Heart left ventricle (tissue), 13 donors: ENCODE results near the gene GRID2IP.

Experiments used
- POLR2A ChIP-seq, 2 donors: fragments of 450-650 bp; IDR thresholded peaks; one replicate each; pipeline ENCODE4 v1.6.1; 2017; ENCODE audit warnings: antibody characterized with exemption in 2 of 2, mild to moderate bottlenecking in 2 of 2, moderate library complexity in 2 of 2
- TF ChIP-seq, protein P1 (sequence below), 12 donors: fragments of 200-600 bp; sonication (generic) in 4 of 12; IDR thresholded peaks; one replicate each; pipeline versions ENCODE4 v1.5.0 to v1.8.0; 2018 to 2022; ENCODE audit warnings: antibody characterized with exemption in 12 of 12, mild to moderate bottlenecking in 5 of 12
- donor health status: ischemic (EF 13 %, LVEDD 7.1; RV severe dilation, severe dysfunction).
- donor health status: DM: no; HTN: yes; CAD: no.
- donor health status: DM: no; HTN: no; CAD: no.
- donor health status: ischemic (EF 25% LVEDD 6.9; RV normal size, moderate dysfunction).
- donor health status: ischemic (EF 25% LVEDD 5.7; RV mildly dilated, moderate dysfunction).
- donor health status: ischemic (EF 35%, LVEDD 5.7; RV mildly dilated, moderate dysfunction).
- donor health status: nonischemic (EF 11% LVEDD 7.7; RV severe dilation, severe dysfunction).
- donor health status: DM: yes; HTN: yes; CAD: no.
- donor health status: PGD.
- donor health status: ischemic (EF 29% LVEDD 5.4; RV normal size, mild dysfunction).
- donor health status: nonischemic (EF 23%, LVEDD 6.1; RV moderate dilation, normal function).

DNA sequence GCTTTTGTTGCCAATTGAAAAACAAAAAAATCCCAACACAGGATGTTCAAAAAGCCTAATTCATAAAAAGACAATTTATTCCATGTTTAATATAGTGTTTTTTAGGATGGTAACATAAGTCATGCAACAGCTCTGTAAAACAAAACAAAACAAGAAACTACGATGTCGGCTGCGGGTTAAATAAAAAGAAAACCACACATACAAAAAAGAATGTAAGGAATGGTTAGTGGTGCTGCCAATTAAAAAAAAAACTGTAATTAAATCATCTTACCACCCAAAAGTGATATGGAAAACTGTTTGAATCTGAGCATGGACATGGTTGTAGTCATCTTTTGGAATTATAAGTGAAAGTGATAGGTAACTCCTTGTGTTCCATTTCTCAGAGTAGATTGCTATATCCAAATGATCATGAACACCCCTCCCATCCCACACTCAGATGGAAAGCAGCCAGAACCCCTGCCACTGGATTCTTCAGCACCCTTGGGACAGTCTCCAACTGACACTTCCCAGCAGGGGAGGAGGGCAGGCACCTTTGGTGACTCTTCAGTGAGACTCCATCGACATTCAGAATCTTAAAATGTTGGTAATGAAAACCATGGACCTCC, 89.2 kb downstream of the GRID2IP start:
- TF ChIP-seq, protein P1, sequence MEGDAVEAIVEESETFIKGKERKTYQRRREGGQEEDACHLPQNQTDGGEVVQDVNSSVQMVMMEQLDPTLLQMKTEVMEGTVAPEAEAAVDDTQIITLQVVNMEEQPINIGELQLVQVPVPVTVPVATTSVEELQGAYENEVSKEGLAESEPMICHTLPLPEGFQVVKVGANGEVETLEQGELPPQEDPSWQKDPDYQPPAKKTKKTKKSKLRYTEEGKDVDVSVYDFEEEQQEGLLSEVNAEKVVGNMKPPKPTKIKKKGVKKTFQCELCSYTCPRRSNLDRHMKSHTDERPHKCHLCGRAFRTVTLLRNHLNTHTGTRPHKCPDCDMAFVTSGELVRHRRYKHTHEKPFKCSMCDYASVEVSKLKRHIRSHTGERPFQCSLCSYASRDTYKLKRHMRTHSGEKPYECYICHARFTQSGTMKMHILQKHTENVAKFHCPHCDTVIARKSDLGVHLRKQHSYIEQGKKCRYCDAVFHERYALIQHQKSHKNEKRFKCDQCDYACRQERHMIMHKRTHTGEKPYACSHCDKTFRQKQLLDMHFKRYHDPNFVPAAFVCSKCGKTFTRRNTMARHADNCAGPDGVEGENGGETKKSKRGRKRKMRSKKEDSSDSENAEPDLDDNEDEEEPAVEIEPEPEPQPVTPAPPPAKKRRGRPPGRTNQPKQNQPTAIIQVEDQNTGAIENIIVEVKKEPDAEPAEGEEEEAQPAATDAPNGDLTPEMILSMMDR (IDR thresholded peaks at IDR 0.05): no peak
- no peak for TF ChIP-seq POLR2A (IDR thresholded peaks at IDR 0.05)
